HEK293T (cell line): Measurements from ENCODE around the gene AHCTF1.
"Not testable (repeated sequence)": the region's sequence is repeated elsewhere in the genome, so short reads cannot be mapped to it uniquely, and the experiment has no call there.

Experiments used
- CTCF ChIA-PET: fragments of 350-600 bp; formaldehyde crosslinking; extraction: SDS; loops from one replicate; lab custom pipeline; 2021; ENCODE audit warnings: antibody characterized with exemption, inconsistent platforms; lab: Yijun Ruan, JAX
- POLR2A ChIA-PET: fragments of 350-600 bp; formaldehyde crosslinking; extraction: SDS; loops from one replicate; lab custom pipeline; 2020; ENCODE audit warnings: antibody characterized with exemption, inconsistent platforms; lab: Yijun Ruan, JAX
- DNase-seq: peaks from one replicate; pipeline ENCODE4 v3.0.0; 2012; ENCODE audit warnings: mixed read lengths; ENCODE audit errors: extremely low spot score
- ARNT ChIP-seq: fragments of 450-650 bp; IDR thresholded peaks from 2 replicates; pipeline ENCODE4 v1.6.1; 2017; ENCODE audit warnings: mild to moderate bottlenecking
- BHLHE40 ChIP-seq: fragments of 450-650 bp; IDR thresholded peaks from 2 replicates; pipeline ENCODE4 v1.6.1; 2016; ENCODE audit warnings: mild to moderate bottlenecking, moderate library complexity, borderline replicate concordance
- CTBP1 ChIP-seq: fragments of 450-650 bp; IDR thresholded peaks from 2 replicates; pipeline ENCODE4 v1.6.1; 2016; ENCODE audit warnings: borderline replicate concordance
- ELF4 ChIP-seq: fragments of 450-650 bp; IDR thresholded peaks from 2 replicates; pipeline ENCODE4 v1.6.1; 2017; ENCODE audit warnings: antibody characterized with exemption
- FOXA1 ChIP-seq: fragments of 450-650 bp; IDR thresholded peaks from 2 replicates; pipeline ENCODE4 v1.6.1; 2016; ENCODE audit warnings: mild to moderate bottlenecking
- FOXK2 ChIP-seq: fragments of 450-650 bp; IDR thresholded peaks from 2 replicates; pipeline ENCODE4 v1.6.1; 2016; ENCODE audit warnings: mild to moderate bottlenecking
- FOXM1 ChIP-seq: fragments of 450-650 bp; IDR thresholded peaks from 2 replicates; pipeline ENCODE4 v1.6.1; 2017; ENCODE audit warnings: mild to moderate bottlenecking, borderline replicate concordance
- HDGF ChIP-seq: fragments of 450-650 bp; IDR thresholded peaks from 2 replicates; pipeline ENCODE4 v1.6.1; 2017; ENCODE audit warnings: antibody characterized with exemption, borderline replicate concordance
- L3MBTL2 ChIP-seq: fragments of 450-650 bp; conservative IDR thresholded peaks from 2 replicates; pipeline ENCODE4 v1.6.1; 2016; ENCODE audit warnings: mild to moderate bottlenecking
- LEF1 ChIP-seq: fragments of 450-650 bp; IDR thresholded peaks from 2 replicates; pipeline ENCODE4 v1.6.1; 2017; ENCODE audit warnings: mild to moderate bottlenecking, borderline replicate concordance
- NFRKB ChIP-seq: fragments of 450-650 bp; IDR thresholded peaks from 2 replicates; pipeline ENCODE4 v1.6.1; 2016; ENCODE audit warnings: mild to moderate bottlenecking, moderate library complexity
- SP1 ChIP-seq: fragments of 450-650 bp; IDR thresholded peaks from 2 replicates; pipeline ENCODE4 v1.6.1; 2017
- SUZ12 ChIP-seq: fragments of 450-650 bp; IDR thresholded peaks from 2 replicates; pipeline ENCODE4 v1.6.1; 2016; ENCODE audit warnings: mild to moderate bottlenecking
- TARDBP ChIP-seq: fragments of 450-650 bp; IDR thresholded peaks from 2 replicates; pipeline ENCODE4 v1.6.1; 2016
- ZNF384 ChIP-seq: fragments of 450-650 bp; IDR thresholded peaks from 2 replicates; pipeline ENCODE4 v1.6.1; 2016
- TF ChIP-seq, protein P1 (sequence below): fragments of 450-650 bp; IDR thresholded peaks from 2 replicates; pipeline ENCODE4 v1.6.1; 2016

The AHCTF1 gene

DNA sequence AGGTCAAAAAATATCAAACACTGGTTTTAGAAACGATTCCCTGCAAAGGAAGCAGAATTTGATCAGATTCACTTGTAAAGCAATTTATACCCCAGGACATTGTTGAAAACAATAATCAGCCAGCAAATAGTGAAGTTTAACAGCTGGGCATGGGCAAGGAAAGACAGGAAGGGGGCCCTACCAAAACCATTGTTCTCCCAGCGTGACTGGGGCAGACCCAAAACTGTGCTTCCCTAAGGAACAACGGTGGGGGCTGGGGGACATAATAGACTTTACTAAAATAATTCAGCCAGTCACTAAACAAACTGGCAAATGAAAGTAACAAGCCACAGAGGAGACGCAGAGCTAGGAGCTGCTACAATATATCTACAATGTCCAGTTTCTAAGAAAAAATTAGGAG, 100.2 kb downstream of the AHCTF1 start:
- ChIA-PET CTCF (no interaction called here), POLR2A (no interaction called here)
- DNase-seq, result no peak
- TF ChIP-seq, protein P1, sequence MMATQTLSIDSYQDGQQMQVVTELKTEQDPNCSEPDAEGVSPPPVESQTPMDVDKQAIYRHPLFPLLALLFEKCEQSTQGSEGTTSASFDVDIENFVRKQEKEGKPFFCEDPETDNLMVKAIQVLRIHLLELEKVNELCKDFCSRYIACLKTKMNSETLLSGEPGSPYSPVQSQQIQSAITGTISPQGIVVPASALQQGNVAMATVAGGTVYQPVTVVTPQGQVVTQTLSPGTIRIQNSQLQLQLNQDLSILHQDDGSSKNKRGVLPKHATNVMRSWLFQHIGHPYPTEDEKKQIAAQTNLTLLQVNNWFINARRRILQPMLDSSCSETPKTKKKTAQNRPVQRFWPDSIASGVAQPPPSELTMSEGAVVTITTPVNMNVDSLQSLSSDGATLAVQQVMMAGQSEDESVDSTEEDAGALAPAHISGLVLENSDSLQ, result no peak
- TF ChIP-seq SUZ12 (no peak), CTBP1 (no peak), LEF1 (no peak), FOXK2 (no peak)

DNA sequence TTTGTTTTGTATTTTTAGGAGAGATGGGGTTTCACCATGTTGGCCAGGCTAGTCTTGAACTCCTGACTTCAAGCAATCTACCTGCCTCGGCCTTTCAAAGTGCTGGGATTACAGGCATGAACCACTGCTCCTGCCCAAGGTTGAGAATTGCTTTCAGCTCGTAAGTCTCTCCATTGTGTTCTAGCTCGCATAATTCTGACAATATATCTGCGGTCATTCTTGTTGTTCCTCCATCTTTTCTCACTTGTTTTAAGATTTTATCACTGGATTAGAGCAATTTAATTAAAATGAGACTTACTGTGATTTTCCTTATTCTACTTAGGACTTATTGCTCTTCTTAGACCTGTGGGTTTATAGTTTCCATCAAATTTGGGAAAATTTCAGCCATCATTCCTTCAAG, 102.9 kb downstream of the AHCTF1 start:
- POLR2A ChIA-PET, result no interaction called here
- no peak for DNase-seq
- TF ChIP-seq CTBP1, result no peak
- TF ChIP-seq L3MBTL2, result no peak
- no peak for TF ChIP-seq SUZ12
- no peak for TF ChIP-seq FOXK2
- no peak for TF ChIP-seq LEF1
- TF ChIP-seq ARNT, result no peak
- CTCF ChIA-PET, result no interaction called here

DNA sequence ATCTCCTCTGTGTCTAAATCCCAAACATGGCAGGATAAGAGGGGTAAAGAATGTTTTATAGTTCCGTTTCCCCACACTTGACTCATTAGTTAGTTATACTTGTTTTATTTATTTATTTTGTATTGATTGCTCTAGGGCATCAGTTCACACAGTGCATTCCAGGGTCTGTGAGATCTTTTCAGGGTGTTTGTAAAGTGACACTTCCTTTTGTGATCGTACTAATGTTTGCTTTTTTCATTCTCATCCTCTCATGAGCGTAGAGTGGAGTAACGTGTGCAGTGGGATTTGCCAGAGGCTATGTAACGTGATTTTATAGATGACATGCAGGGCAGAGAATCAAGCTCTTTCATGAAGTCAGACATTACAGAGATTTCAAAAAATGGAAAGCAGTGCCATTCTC, 104.4 kb downstream of the AHCTF1 start:
- ChIA-PET POLR2A (no interaction called here), CTCF (no interaction called here)
- DNase-seq, result no peak
- no peak for TF ChIP-seq SP1
- no peak for TF ChIP-seq BHLHE40
- no peak for TF ChIP-seq FOXA1
- TF ChIP-seq LEF1, result no peak
- TF ChIP-seq CTBP1, result no peak
- TF ChIP-seq TARDBP, result no peak
- no peak for TF ChIP-seq FOXM1
- TF ChIP-seq ARNT, result no peak
- TF ChIP-seq, protein P1, result no peak
- TF ChIP-seq NFRKB, result no peak
- TF ChIP-seq ELF4, result no peak
- TF ChIP-seq HDGF, result no peak
- no peak for TF ChIP-seq FOXK2
- no peak for TF ChIP-seq L3MBTL2
- TF ChIP-seq ZNF384, result no peak
- TF ChIP-seq SUZ12, result no peak

DNA sequence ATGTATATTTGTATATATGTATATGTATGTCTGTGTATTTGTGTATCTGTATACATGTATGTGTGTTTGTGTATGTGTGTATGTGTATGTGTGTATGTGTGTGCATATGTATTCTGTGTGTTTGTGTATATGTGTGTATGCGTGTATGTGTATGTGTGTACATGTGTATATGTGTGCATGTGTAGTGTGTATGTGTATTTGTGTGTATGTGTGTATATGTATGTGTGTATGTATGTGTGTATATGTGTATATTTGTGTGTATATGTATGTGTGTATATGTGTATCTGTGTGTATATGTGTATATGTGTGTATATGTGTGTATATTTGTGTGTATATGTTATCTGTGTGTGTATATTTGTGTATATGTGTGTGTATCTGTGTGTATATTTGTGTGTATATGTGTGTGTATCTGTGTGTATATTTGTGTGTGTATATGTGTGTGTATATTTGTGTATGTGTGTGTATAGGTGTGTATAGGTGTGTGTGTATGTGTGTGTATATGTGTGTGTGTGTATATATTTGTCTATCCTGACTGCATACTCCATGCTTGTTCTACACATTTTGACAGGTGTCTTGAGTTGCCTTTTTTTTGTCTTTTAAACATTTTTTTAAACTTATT, 106.1 kb downstream of the AHCTF1 start:
- TF ChIP-seq SUZ12, result no peak
- 0 out of 2 replicates have a peak, but pooled peaks have one; percentile 44 for TF ChIP-seq ELF4
- POLR2A ChIA-PET, result no interaction called here
- CTCF ChIA-PET, result no interaction called here
- DNase-seq, result no peak

DNA sequence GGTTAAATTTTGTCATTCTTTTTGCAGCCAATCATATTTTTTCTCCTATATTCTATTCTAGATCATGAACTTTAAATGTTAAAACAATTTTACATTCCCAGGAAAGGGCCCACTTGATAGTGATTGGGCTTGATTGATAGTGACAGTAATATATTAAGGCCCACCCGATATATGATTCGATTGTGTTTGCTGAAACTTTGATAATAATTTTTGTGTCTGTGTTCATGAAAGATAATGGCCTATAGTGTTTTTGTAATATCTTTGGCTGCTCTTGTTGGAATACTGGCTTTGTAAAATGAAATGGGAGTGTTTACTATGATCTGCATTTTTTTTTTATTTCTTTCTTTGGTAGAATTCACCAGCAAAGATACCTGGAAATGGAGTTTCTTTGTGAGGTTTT, 107.2 kb downstream of the AHCTF1 start:
- DNase-seq, result no peak
- ChIA-PET POLR2A (no interaction called here), CTCF (no interaction called here)
- TF ChIP-seq FOXA1, result no peak
- no peak for TF ChIP-seq FOXK2
- no peak for TF ChIP-seq BHLHE40
- TF ChIP-seq NFRKB, result no peak
- TF ChIP-seq, protein P1, result no peak
- TF ChIP-seq L3MBTL2, result no peak
- TF ChIP-seq SP1, result no peak
- no peak for TF ChIP-seq CTBP1
- no peak for TF ChIP-seq TARDBP
- no peak for TF ChIP-seq ARNT
- no peak for TF ChIP-seq SUZ12
- TF ChIP-seq ZNF384, result no peak
- TF ChIP-seq LEF1, result no peak
- TF ChIP-seq ELF4, result no peak
- no peak for TF ChIP-seq FOXM1
- no peak for TF ChIP-seq HDGF

DNA sequence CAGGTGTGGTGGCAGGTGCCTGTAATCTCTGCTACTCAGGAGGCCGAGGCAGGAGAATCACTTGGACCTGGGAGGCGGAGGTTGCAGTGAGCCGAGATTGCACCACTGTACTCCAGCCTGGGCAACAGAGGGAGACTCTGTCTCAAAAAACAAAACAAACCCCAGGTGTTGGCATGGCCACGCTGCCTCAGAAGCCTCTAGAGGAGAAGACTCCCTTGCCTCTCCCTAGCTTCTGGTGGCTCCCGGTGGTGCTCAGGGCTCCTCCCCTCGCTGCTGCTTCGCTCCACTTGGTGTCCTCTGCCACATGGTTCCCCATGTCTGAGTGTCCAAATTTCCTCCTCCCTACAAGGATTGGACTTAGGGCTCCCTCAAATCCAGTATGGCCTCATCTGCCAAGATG, 109.6 kb downstream of the AHCTF1 start:
- POLR2A ChIA-PET, DNase-seq, CTCF ChIA-PET: not testable (repeated sequence)

DNA sequence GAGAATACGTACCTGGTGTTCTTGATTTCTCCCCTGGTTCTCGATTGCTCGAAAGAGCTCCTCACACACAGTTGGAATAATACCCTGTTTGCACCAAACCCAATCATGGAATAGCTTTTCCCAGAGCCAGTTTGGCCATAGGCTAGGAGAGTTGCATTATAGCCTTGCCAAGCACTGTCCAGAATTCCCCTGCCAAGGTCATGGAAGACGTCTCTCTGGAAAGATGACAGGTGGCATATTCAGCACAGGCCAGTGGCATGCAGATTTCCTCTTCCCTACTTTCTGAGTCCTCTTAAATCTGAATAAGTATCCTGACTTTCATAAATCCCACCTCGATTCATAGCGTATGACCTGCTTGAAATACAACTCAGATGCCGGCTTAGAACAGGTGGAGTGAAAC, 111.1 kb downstream of the AHCTF1 start:
- TF ChIP-seq NFRKB, result no peak
- TF ChIP-seq SP1, result no peak
- no peak for TF ChIP-seq L3MBTL2
- no peak for TF ChIP-seq FOXK2
- TF ChIP-seq, protein P1, result no peak
- TF ChIP-seq BHLHE40, result no peak
- TF ChIP-seq SUZ12, result no peak
- no peak for TF ChIP-seq ZNF384
- no peak for TF ChIP-seq LEF1
- TF ChIP-seq FOXA1, result no peak
- no peak for TF ChIP-seq ELF4
- no peak for TF ChIP-seq CTBP1
- no peak for TF ChIP-seq FOXM1
- no peak for TF ChIP-seq HDGF
- TF ChIP-seq TARDBP, result no peak
- TF ChIP-seq ARNT, result no peak
- ChIA-PET POLR2A (no interaction called here), CTCF (no interaction called here)
- DNase-seq, result no peak

DNA sequence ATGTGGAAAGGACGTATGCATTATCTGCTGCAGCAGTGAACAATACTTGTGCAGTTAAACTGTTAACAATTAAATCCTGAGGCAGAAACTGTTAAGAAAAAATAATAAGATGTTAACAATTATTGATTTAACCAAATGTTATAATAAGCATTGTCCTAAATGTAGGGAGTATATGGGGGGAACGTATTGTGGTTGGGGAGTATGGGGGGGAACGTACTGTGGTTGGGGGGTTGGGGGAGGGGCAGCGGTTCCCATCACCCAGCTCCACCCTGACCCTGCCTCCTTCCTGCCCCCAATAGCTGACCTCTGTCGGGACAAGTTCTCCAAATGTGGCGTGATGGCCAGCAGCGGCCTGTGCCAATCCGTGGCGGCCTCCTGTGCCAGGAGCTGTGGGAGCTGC, 114.0 kb downstream of the AHCTF1 start:
- POLR2A ChIA-PET, result not testable (repeated sequence)
- peak; percentile 54 for DNase-seq

More for the DNA sequence above, 114.0 kb downstream of the AHCTF1 start:
- CTCF ChIA-PET, result not testable (repeated sequence)
